Neural crest cell (in vitro differentiated cells): ENCODE results near the gene GALNT16. TPM values are rescaled to one million over a fixed set of nuclear protein-coding genes. Genes with fewer than 3 reads are reported as not detected.
A peak's percentile ranks its signal among the peaks of the same experiment; 100 is the strongest.

Experiments
- DNase-seq: peaks from one replicate; pipeline ENCODE4 v3.0.0; 2021; ENCODE audit warnings: low read depth, mixed read lengths, low spot score
- H3K27ac Mint-ChIP-seq: one replicate; pipeline ENCODE4 v1.8.0; 2021; ENCODE audit warnings: mild to moderate bottlenecking, mixed read lengths; ENCODE audit not compliant: unreplicated experiment
- H3K27me3 Mint-ChIP-seq: 2 replicates; pipeline ENCODE4 v1.8.0; 2021; ENCODE audit warnings: low read depth, mild to moderate bottlenecking, mixed read lengths
- H3K36me3 Mint-ChIP-seq: 2 replicates; pipeline ENCODE4 v1.8.0; 2021; ENCODE audit warnings: low read depth, mild to moderate bottlenecking, mixed read lengths
- H3K4me1 Mint-ChIP-seq: 2 replicates; pipeline ENCODE4 v1.8.0; 2021; ENCODE audit warnings: mixed read lengths
- H3K4me3 Mint-ChIP-seq: one replicate; pipeline ENCODE4 v1.8.0; 2021; ENCODE audit warnings: mild to moderate bottlenecking, mixed read lengths
- H3K9me3 Mint-ChIP-seq: 2 replicates; pipeline ENCODE4 v1.8.0; 2021; ENCODE audit warnings: mixed read lengths
- total RNA-seq: library from RNA; stranded (reverse); gene quantifications from 2 replicates; pipeline ENCODE4 v1.2.1, GENCODE V29; 2021
- TF ChIP-seq, protein P1 (sequence below): fragments of 200-600 bp; sonication (generic); conservative IDR thresholded peaks from 2 replicates; pipeline ENCODE4 v1.5.0; 2021; ENCODE audit warnings: antibody characterized with exemption, mild to moderate bottlenecking

The GALNT16 gene
- total RNA-seq, 1 donor from 2014 or later: 20.1 TPM

DNA sequence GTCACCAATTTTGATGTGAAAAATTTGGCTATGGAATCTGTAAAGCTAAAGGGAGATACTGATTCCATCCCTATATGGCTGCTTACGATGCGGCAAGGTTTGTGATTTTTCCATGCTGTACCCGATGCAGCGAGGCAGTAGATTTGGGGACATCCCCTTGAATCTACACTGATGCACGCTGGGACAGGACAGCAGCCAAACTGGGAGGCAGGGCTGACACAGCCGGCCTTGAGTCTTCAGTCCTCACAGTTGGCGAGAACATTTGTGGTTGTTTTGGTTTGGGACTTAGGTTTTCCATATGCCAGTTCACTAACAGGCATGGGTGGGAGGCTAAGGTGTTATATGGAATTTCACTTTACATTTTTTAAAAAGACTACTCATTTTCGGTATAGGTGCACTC is 3.8 kb downstream of the GALNT16 start:
- Mint-ChIP-seq H3K27me3 (peaks cover 32% of the 10 kb centered on the region), H3K4me1 (peaks cover 21% of the 10 kb centered on the region), H3K4me3 (peak overlapping the region; percentile 79), H3K27ac (no peak overlapping the region), H3K36me3 (no peaks in the 10 kb centered on the region), H3K9me3 (no peaks in the 10 kb centered on the region)
- TF ChIP-seq, protein P1, sequence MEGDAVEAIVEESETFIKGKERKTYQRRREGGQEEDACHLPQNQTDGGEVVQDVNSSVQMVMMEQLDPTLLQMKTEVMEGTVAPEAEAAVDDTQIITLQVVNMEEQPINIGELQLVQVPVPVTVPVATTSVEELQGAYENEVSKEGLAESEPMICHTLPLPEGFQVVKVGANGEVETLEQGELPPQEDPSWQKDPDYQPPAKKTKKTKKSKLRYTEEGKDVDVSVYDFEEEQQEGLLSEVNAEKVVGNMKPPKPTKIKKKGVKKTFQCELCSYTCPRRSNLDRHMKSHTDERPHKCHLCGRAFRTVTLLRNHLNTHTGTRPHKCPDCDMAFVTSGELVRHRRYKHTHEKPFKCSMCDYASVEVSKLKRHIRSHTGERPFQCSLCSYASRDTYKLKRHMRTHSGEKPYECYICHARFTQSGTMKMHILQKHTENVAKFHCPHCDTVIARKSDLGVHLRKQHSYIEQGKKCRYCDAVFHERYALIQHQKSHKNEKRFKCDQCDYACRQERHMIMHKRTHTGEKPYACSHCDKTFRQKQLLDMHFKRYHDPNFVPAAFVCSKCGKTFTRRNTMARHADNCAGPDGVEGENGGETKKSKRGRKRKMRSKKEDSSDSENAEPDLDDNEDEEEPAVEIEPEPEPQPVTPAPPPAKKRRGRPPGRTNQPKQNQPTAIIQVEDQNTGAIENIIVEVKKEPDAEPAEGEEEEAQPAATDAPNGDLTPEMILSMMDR: no peak
- no peak for DNase-seq

DNA sequence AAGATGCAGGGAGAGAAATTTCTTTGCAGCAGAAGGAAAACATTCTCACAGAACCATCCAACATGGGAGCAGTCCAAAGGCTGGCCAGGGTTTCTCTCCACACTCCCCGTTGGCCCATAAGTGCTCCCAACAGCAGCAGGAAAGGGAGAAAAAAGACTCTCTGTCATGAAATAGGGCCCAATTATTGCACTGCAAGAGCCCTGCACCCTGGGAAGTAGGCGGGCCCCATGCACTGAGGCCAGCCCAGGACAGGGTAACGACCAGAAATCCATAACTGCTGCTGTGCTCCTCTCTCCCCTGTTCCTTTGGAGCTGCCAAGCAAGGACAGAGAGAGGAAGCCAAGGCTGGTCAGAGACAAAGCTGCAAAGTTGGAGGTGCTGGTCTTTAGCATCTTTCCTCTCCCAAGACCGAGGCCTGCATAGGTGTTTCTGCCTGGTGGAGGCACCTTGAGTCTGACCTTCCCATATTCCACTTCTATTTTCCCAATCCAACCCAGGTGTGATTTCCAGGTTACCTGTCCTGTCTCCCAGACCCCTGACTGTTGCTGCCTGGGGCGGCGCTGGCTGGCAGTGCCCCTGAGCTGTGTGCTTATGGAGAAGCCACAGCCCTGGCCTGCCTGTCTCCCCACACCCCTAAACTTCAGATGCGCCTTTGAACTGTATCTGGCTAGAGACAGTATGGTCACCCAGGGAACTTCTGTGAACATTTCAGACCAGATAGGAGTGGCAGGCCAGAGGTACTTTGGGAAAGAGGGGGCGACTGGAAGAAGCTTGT is 6.8 kb downstream of the GALNT16 start:
- Mint-ChIP-seq H3K27me3 (peaks cover 15% of the 10 kb centered on the region), H3K4me1 (peaks cover 10% of the 10 kb centered on the region), H3K27ac (no peak overlapping the region), H3K36me3 (no peaks in the 10 kb centered on the region), H3K9me3 (no peaks in the 10 kb centered on the region), H3K4me3 (no peak overlapping the region)
- TF ChIP-seq, protein P1: no peak
- no peak for DNase-seq

DNA sequence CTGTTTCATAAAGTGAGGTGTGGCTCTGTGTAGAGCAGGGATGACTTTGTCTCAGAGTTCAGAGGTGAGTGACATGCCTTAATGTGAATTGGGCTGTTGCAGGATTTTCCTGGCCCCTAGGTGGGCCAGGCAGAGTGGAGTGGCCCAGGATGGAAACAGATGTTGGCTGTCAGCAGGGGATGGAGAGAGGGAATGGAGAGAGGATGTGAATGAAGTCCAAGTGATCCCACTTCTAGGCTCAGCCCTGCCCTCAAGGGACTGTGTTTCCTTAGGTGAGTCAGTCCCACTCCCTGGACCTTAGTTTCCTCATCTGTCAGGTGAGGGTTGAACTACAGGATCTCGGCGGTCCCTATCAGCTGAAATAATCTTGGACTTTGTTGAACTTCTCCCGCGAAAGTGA is 7.5 kb downstream of the GALNT16 start:
- H3K4me3 Mint-ChIP-seq: no peak overlapping the region
- H3K9me3 Mint-ChIP-seq: no peaks in the 10 kb centered on the region
- no peaks in the 10 kb centered on the region for H3K36me3 Mint-ChIP-seq
- peaks cover 8% of the 10 kb centered on the region for H3K27me3 Mint-ChIP-seq
- DNase-seq: no peak
- TF ChIP-seq, protein P1: no peak
- no peak overlapping the region for H3K27ac Mint-ChIP-seq
- H3K4me1 Mint-ChIP-seq: peaks cover 3% of the 10 kb centered on the region

DNA sequence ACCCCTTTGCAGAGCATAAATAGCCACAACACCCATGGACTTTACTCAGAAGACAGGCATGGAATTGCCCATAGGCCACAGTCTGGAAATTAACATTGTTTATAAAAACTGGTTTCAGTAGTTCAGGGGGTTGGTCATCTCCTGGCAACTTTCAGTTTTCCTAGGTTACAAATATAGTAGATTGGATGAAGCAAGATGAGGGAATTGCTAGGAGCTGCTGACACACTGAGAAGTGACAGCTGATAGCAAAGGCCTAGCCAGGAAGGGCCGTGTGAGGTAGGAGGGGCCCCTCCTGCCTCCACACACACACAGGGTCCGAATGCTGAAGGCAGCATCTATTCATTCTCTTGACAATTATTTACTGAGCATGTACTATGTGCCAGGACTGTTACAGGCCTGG is 8.3 kb downstream of the GALNT16 start:
- TF ChIP-seq, protein P1: no peak
- H3K9me3 Mint-ChIP-seq: no peaks in the 10 kb centered on the region
- H3K27ac Mint-ChIP-seq: no peak overlapping the region
- H3K4me3 Mint-ChIP-seq: no peak overlapping the region
- peaks cover 5% of the 10 kb centered on the region for H3K27me3 Mint-ChIP-seq
- no peaks in the 10 kb centered on the region for H3K36me3 Mint-ChIP-seq
- no peak for DNase-seq
- peaks cover 3% of the 10 kb centered on the region for H3K4me1 Mint-ChIP-seq

DNA sequence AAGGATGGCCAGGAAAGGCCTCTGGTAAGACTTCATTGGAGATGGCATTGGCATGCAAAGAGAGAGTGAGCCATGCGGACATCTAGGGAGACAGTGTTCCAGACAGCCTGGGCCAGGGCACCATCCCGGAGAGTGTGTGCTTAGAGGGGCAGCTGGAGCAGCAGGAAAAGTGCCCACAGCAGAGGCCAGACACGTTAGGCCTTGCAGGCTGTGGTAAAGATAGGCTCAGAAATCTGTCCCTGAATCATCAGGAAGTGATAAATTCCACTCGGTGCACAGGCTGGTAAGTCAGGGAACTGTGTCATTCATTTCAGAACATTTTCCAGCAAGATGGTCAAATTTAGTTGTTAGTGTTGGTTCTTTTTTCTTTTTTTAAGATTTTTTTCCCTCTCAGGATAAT is 8.8 kb downstream of the GALNT16 start:
- Mint-ChIP-seq H3K4me1 (peaks cover 3% of the 10 kb centered on the region), H3K27me3 (no peaks in the 10 kb centered on the region), H3K9me3 (no peaks in the 10 kb centered on the region), H3K4me3 (no peak overlapping the region), H3K27ac (no peak overlapping the region), H3K36me3 (no peaks in the 10 kb centered on the region)
- TF ChIP-seq, protein P1: no peak
- DNase-seq: no peak
